HUES48 (cell line): ENCODE measurements around the gene HMHB1.
A peak's percentile ranks its signal among the peaks of the same experiment; 100 is the strongest.

Experiments
- H3K27ac ChIP-seq: one replicate; pipeline ENCODE4 v1.7.0; 2013; ENCODE audit warnings: low read depth, low read length, inconsistent platforms
- H3K27me3 ChIP-seq: 2 replicates; pipeline ENCODE4 v1.6.1; 2013; ENCODE audit warnings: mild to moderate bottlenecking, low read length; ENCODE audit not compliant: control insufficient read depth, insufficient read depth
- H3K36me3 ChIP-seq: 2 replicates; pipeline ENCODE4 v1.6.1; 2013; ENCODE audit warnings: low read length; ENCODE audit not compliant: control insufficient read depth, insufficient read depth
- H3K4me1 ChIP-seq: 2 replicates; pipeline ENCODE4 v1.6.1; 2013; ENCODE audit warnings: mild to moderate bottlenecking, low read length; ENCODE audit not compliant: control insufficient read depth, insufficient read depth
- H3K4me3 ChIP-seq: 2 replicates; pipeline ENCODE4 v1.5.1; 2013; ENCODE audit warnings: mild to moderate bottlenecking, low read depth, low read length
- H3K9ac ChIP-seq: 2 replicates; pipeline ENCODE4 v1.6.1; 2013; ENCODE audit warnings: mild to moderate bottlenecking, low read depth, low read length, moderate library complexity
- H3K9me3 ChIP-seq: 2 replicates; pipeline ENCODE4 v1.6.1; 2013; ENCODE audit warnings: low read length; ENCODE audit not compliant: control insufficient read depth, insufficient read depth

The HMHB1 gene

GRCh38 chr5:143781993-143782520 lies 29.9 kb upstream of the HMHB1 start:
- peak overlapping the region; percentile 48 for H3K27ac ChIP-seq
- no peaks in the 10 kb centered on the region for H3K27me3 ChIP-seq
- H3K36me3 ChIP-seq: no peaks in the 10 kb centered on the region
- no peak overlapping the region for H3K9ac ChIP-seq
- peaks cover 20% of the 10 kb centered on the region; the same call in 1 of the 2 replicates for H3K4me1 ChIP-seq
- H3K9me3 ChIP-seq: no peaks in the 10 kb centered on the region
- H3K4me3 ChIP-seq: no peak overlapping the region

DNA sequence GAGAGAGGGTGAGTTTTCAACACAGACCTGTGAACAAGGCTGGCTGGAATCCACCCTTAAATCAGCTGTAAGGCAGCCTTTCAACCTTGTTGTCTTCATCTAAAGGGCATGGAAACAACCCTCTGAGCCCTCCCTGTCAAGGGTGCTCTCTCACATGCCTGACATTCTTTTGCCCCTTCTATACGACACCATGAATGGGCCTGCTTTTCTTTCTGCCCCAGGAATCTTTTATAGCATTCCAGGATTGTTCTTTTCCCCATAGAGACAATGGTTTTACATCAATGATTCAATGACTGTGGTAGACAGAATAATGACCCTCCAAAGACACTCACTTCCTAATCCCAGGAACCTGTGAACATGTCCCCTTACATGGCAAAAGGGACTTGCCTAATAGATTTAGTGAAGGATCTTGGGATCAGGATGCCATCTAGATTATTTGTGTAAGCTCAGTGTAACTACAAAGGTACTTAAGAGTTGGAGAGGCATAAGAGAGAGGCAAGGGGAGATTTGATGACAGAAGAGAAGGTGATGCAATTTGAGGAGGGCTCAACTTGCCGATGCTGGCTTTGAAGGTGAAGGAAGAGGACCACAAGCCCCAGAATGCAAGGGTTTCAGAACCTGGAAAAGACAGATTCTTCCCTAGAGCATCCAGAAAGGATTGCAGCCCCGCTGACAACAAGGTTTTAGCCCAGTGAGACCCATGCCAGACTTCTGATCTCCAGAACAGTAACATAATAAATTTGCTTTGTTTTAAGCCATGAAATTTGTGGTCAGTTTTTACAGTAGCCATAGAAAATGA lies 29.2 kb upstream of the HMHB1 start:
- H3K27ac ChIP-seq: peak overlapping the region; percentile 61
- no peaks in the 10 kb centered on the region for H3K36me3 ChIP-seq
- peaks cover 20% of the 10 kb centered on the region; the same call in 1 of the 2 replicates for H3K4me1 ChIP-seq
- no peaks in the 10 kb centered on the region for H3K9me3 ChIP-seq
- H3K27me3 ChIP-seq: no peaks in the 10 kb centered on the region
- no peak overlapping the region for H3K9ac ChIP-seq
- H3K4me3 ChIP-seq: no peak overlapping the region

- H3K27me3 ChIP-seq: no peaks in the 10 kb centered on the region
- H3K9ac ChIP-seq: no peak overlapping the region
- H3K4me3 ChIP-seq: no peak overlapping the region
- no peak overlapping the region for H3K27ac ChIP-seq
- H3K36me3 ChIP-seq: no peaks in the 10 kb centered on the region
- no peaks in the 10 kb centered on the region for H3K9me3 ChIP-seq
- peaks cover 10% of the 10 kb centered on the region; the same call in 1 of the 2 replicates for H3K4me1 ChIP-seq
Measured at GRCh38 chr5:143788401-143788800, 23.6 kb upstream of the HMHB1 start.

DNA sequence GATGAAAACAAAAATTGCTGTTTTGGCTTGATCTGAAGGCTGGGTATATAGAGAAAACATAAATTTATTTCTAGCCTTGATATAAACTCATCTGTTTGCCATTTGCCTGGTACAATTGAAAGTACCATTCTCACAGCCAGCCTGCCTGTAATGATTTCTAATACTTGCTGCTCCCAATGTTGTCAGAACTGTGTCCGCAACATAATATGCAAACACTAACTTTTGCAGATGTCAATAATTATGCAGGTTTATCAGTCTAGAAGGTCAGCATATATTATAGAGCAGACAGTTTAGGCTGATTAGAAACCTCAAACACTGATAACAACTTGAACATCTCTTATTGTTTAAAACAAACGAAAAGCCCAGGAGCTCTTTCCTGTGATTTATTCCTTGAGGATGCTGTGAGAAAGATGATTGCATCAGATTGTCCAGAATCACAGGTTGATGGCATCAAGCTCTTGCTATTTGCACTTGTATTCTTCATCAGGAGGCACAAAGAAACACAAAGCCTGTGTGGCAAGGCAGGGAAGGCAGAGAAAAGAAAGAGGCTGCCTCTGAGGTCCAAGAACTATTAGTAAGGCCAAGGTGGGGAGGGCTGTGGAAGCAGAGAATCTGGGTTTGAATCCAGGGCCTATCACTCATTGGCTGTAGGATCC lies 21.4 kb upstream of the HMHB1 start:
- Histone ChIP-seq H3K36me3 (no peaks in the 10 kb centered on the region), H3K27ac (no peak overlapping the region), H3K27me3 (no peaks in the 10 kb centered on the region), H3K4me1 (peaks cover 5% of the 10 kb centered on the region; the same call in 1 of the 2 replicates), H3K9me3 (no peaks in the 10 kb centered on the region), H3K9ac (no peak overlapping the region), H3K4me3 (no peak overlapping the region)

GRCh38 chr5:143791848-143792731 lies 19.9 kb upstream of the HMHB1 start:
- no peaks in the 10 kb centered on the region for H3K36me3 ChIP-seq
- H3K9me3 ChIP-seq: no peaks in the 10 kb centered on the region
- H3K4me3 ChIP-seq: no peak overlapping the region
- H3K9ac ChIP-seq: no peak overlapping the region
- H3K27ac ChIP-seq: no peak overlapping the region
- H3K27me3 ChIP-seq: no peaks in the 10 kb centered on the region
- H3K4me1 ChIP-seq: peaks cover 5% of the 10 kb centered on the region; the same call in 1 of the 2 replicates

GRCh38 chr5:143793249-143793648 lies 18.7 kb upstream of the HMHB1 start:
- Histone ChIP-seq H3K9ac (no peak overlapping the region), H3K9me3 (no peaks in the 10 kb centered on the region), H3K27ac (no peak overlapping the region), H3K4me3 (no peak overlapping the region), H3K4me1 (peaks cover 5% of the 10 kb centered on the region; the same call in 1 of the 2 replicates), H3K27me3 (no peaks in the 10 kb centered on the region), H3K36me3 (no peaks in the 10 kb centered on the region)

DNA sequence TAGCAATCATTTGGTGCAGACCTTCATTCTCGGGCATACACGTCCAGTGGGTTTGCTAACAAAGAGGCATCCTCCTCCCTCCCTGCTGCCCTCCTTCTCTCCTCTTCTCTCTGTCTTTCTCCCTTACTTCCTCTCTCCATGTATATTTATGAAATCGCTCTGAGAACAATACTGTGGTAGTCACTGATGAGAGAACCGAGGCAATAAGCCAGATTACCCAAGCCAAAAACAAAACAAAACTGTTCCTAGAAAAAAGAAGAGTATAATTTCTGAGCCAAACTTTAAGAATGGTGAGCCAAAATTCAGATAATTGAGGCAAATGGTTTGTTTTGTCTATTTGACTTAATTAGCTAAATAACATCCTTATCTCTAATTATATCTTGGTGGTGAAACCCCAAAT lies 15.8 kb upstream of the HMHB1 start:
- Histone ChIP-seq H3K27me3 (no peaks in the 10 kb centered on the region), H3K4me3 (no peak overlapping the region), H3K9me3 (no peaks in the 10 kb centered on the region), H3K27ac (no peak overlapping the region), H3K9ac (no peak overlapping the region), H3K36me3 (no peaks in the 10 kb centered on the region), H3K4me1 (peaks cover 5% of the 10 kb centered on the region; the same call in 1 of the 2 replicates)

GRCh38 chr5:143796753-143797152 lies 15.2 kb upstream of the HMHB1 start:
- H3K27me3 ChIP-seq: no peaks in the 10 kb centered on the region
- no peaks in the 10 kb centered on the region for H3K36me3 ChIP-seq
- no peak overlapping the region for H3K4me3 ChIP-seq
- no peak overlapping the region for H3K27ac ChIP-seq
- H3K9ac ChIP-seq: no peak overlapping the region
- H3K4me1 ChIP-seq: peaks cover 5% of the 10 kb centered on the region; the same call in 1 of the 2 replicates
- H3K9me3 ChIP-seq: no peaks in the 10 kb centered on the region

GRCh38 chr5:143800715-143801114 lies 11.2 kb upstream of the HMHB1 start:
- no peaks in the 10 kb centered on the region for H3K4me1 ChIP-seq
- H3K36me3 ChIP-seq: no peaks in the 10 kb centered on the region
- no peaks in the 10 kb centered on the region for H3K27me3 ChIP-seq
- no peak overlapping the region for H3K9ac ChIP-seq
- no peak overlapping the region for H3K4me3 ChIP-seq
- H3K9me3 ChIP-seq: no peaks in the 10 kb centered on the region
- no peak overlapping the region for H3K27ac ChIP-seq

DNA sequence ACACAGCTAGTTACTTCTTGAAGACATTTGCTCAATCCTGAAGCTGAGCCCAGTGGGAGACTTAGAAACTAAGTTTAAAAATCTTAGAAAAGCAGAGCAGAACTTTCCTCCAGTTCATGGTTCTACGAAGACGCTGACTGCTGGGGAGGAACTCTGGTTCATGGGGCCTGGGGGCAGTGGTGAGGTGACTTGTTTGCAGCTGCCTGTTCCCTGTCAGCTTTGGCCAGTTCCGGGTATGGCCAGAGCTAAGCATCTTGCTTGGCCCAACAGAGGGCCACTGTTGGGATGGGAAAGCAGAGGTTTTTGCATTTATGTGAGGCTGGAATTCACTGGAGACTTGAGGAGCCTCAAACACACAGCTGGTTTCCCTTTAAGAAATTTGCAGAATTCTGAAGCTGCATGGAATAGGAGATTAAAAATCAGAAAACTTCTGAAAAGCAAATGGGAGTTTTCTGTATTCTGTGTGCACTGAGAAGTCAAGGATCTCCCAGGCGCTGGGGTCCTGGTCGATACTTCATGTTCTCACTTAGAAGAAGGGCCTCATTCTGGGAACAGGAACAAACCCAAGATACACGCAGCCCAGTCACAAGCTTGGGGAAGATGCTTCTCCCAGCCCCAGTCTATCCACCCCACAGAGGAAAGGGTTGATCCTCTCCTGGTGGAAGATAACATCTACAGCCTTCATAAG lies 10.6 kb upstream of the HMHB1 start:
- Histone ChIP-seq H3K4me3 (no peak overlapping the region), H3K9ac (no peak overlapping the region)

More for the DNA sequence above, 10.6 kb upstream of the HMHB1 start:
- no peaks in the 10 kb centered on the region for H3K27me3 ChIP-seq
- H3K4me1 ChIP-seq: no peaks in the 10 kb centered on the region
- H3K9me3 ChIP-seq: no peaks in the 10 kb centered on the region
- no peak overlapping the region for H3K27ac ChIP-seq
- no peaks in the 10 kb centered on the region for H3K36me3 ChIP-seq
